Stimulated activated naive B cell treated with anti-CD40 and anti-IgM and Interleukin-4, amounts not matched to agents 10 μg/mL and 1 μg/mL and 100 μg/mL, for 72 hours (primary cell): Measurements from ENCODE around the gene LMTK3.
"Not testable (repeated sequence)": the region's sequence is repeated elsewhere in the genome, so short reads cannot be mapped to it uniquely, and the experiment has no call there.

Source experiments
- ATAC-seq, 2 donors: fragments of 150-1000 bp; cut with Tn5 transposase; replicated peaks; 2 replicates each; pipeline ENCODE4 v1.10.0; 2021; ENCODE audit warnings: moderate library complexity in 1 of 2
- DNase-seq: peaks from one replicate; pipeline ENCODE4 v3.0.0; 2021
- H3K27ac Mint-ChIP-seq: one replicate; pipeline ENCODE4 v1.8.0; 2022; ENCODE audit warnings: mild to moderate bottlenecking, mixed read lengths
- H3K27me3 Mint-ChIP-seq, 2 donors: one replicate each; pipeline ENCODE4 v1.8.0; 2022; ENCODE audit warnings: mixed read lengths in 2 of 2
- H3K36me3 Mint-ChIP-seq, 2 donors: one replicate each; pipeline ENCODE4 v1.8.0; 2022; ENCODE audit warnings: mixed read lengths in 2 of 2, mild to moderate bottlenecking in 1 of 2
- H3K4me1 Mint-ChIP-seq, 2 donors: one replicate each; pipeline ENCODE4 v1.8.0; 2022; ENCODE audit warnings: mixed read lengths in 2 of 2, mild to moderate bottlenecking in 1 of 2
- H3K4me3 Mint-ChIP-seq, 2 donors: one replicate each; pipeline ENCODE4 v1.8.0; 2022; ENCODE audit warnings: mild to moderate bottlenecking in 2 of 2, mixed read lengths in 2 of 2, moderate library complexity in 1 of 2
- H3K9me3 Mint-ChIP-seq, 2 donors: one replicate each; pipeline ENCODE4 v1.8.0; 2022; ENCODE audit warnings: mixed read lengths in 2 of 2, mild to moderate bottlenecking in 1 of 2

Gene LMTK3

GRCh38 chr19:48547722-48548121 lies 36.1 kb upstream of the LMTK3 start:
- DNase-seq (no peak), ATAC-seq (no peak)
- H3K36me3 Mint-ChIP-seq, result no peaks in the 10 kb centered on the region
- H3K27ac Mint-ChIP-seq, result no peak overlapping the region
- no peak overlapping the region for H3K4me3 Mint-ChIP-seq
- no peaks in the 10 kb centered on the region for H3K9me3 Mint-ChIP-seq
- H3K27me3 Mint-ChIP-seq, result peaks cover 10 to 14% of the 10 kb centered on the region in 2 donors
- no peaks in the 10 kb centered on the region for H3K4me1 Mint-ChIP-seq

GRCh38 chr19:48544856-48545750 lies 33.5 kb upstream of the LMTK3 start:
- no peaks in the 10 kb centered on the region for H3K36me3 Mint-ChIP-seq

GRCh38 chr19:48543121-48543710 lies 31.6 kb upstream of the LMTK3 start:
- Mint-ChIP-seq H3K36me3 (no peaks in the 10 kb centered on the region), H3K4me1 (no peaks in the 10 kb centered on the region), H3K4me3 (no peak overlapping the region), H3K27ac (peak overlapping the region; percentile 82), H3K9me3 (no peaks in the 10 kb centered on the region), H3K27me3 (peaks cover 3 to 6% of the 10 kb centered on the region in 2 donors)
- DNase-seq, result no peak
- ATAC-seq, result no peak

More at GRCh38 chr19:48544856-48545750, 33.5 kb upstream of the LMTK3 start:
- Mint-ChIP-seq H3K27ac (no peak overlapping the region), H3K4me1 (no peaks in the 10 kb centered on the region), H3K4me3 (no peak overlapping the region), H3K27me3 (peaks cover 3 to 6% of the 10 kb centered on the region in 2 donors), H3K9me3 (no peaks in the 10 kb centered on the region)
- DNase-seq (no peak), ATAC-seq (no peak)

- Mint-ChIP-seq H3K27me3 (peaks cover 3 to 6% of the 10 kb centered on the region in 2 donors), H3K4me3 (no peak overlapping the region), H3K4me1 (no peaks in the 10 kb centered on the region), H3K36me3 (no peaks in the 10 kb centered on the region), H3K9me3 (no peaks in the 10 kb centered on the region), H3K27ac (no peak overlapping the region)
- DNase-seq (no peak), ATAC-seq (no peak)
Observed at GRCh38 chr19:48541813-48542212, 30.2 kb upstream of the LMTK3 start.

GRCh38 chr19:48540110-48540509 lies 28.5 kb upstream of the LMTK3 start:
- H3K4me3 Mint-ChIP-seq, result no peak overlapping the region
- H3K27me3 Mint-ChIP-seq, result peaks cover 3 to 6% of the 10 kb centered on the region in 2 donors
- H3K4me1 Mint-ChIP-seq, result no peaks in the 10 kb centered on the region
- DNase-seq (no peak), ATAC-seq (no peak)
- H3K9me3 Mint-ChIP-seq, result no peaks in the 10 kb centered on the region
- H3K36me3 Mint-ChIP-seq, result no peaks in the 10 kb centered on the region
- H3K27ac Mint-ChIP-seq, result no peak overlapping the region

GRCh38 chr19:48539503-48540096 lies 28.0 kb upstream of the LMTK3 start:
- Mint-ChIP-seq H3K4me3 (no peak overlapping the region), H3K27me3 (peaks cover 3 to 6% of the 10 kb centered on the region in 2 donors), H3K36me3 (no peaks in the 10 kb centered on the region), H3K9me3 (no peaks in the 10 kb centered on the region), H3K27ac (no peak overlapping the region), H3K4me1 (no peaks in the 10 kb centered on the region)
- no peak for DNase-seq
- ATAC-seq, result no peak

- H3K36me3 Mint-ChIP-seq, H3K4me3 Mint-ChIP-seq, H3K27ac Mint-ChIP-seq, H3K4me1 Mint-ChIP-seq, H3K27me3 Mint-ChIP-seq, DNase-seq, H3K9me3 Mint-ChIP-seq, ATAC-seq: not testable (repeated sequence)
Observed at GRCh38 chr19:48538057-48538456, 26.4 kb upstream of the LMTK3 start.

GRCh38 chr19:48537541-48537940 lies 25.9 kb upstream of the LMTK3 start:
- ATAC-seq (no peak), DNase-seq (no peak)
- Mint-ChIP-seq H3K27me3 (peaks cover 1 to 3% of the 10 kb centered on the region in 2 donors), H3K4me1 (no peaks in the 10 kb centered on the region), H3K36me3 (no peaks in the 10 kb centered on the region), H3K4me3 (no peak overlapping the region), H3K9me3 (no peaks in the 10 kb centered on the region), H3K27ac (no peak overlapping the region)

- H3K36me3 Mint-ChIP-seq, result no peaks in the 10 kb centered on the region
Observed at GRCh38 chr19:48533770-48534169, 22.1 kb upstream of the LMTK3 start.

GRCh38 chr19:48530770-48531169 lies 19.1 kb upstream of the LMTK3 start:
- DNase-seq (no peak), ATAC-seq (no peak)
- H3K4me1 Mint-ChIP-seq, result no peaks in the 10 kb centered on the region
- H3K27ac Mint-ChIP-seq, result no peak overlapping the region
- H3K36me3 Mint-ChIP-seq, result peaks cover 0 to 4% of the 10 kb centered on the region in 2 donors
- no peak overlapping the region for H3K4me3 Mint-ChIP-seq
- peaks cover 25 to 27% of the 10 kb centered on the region in 2 donors for H3K27me3 Mint-ChIP-seq
- peaks cover 10 to 13% of the 10 kb centered on the region in 2 donors for H3K9me3 Mint-ChIP-seq

More at GRCh38 chr19:48533770-48534169, 22.1 kb upstream of the LMTK3 start:
- DNase-seq, result no peak
- no peak for ATAC-seq
- peaks cover 12 to 19% of the 10 kb centered on the region in 2 donors for H3K27me3 Mint-ChIP-seq
- no peaks in the 10 kb centered on the region for H3K4me1 Mint-ChIP-seq
- H3K4me3 Mint-ChIP-seq, result no peak overlapping the region
- no peak overlapping the region for H3K27ac Mint-ChIP-seq
- H3K9me3 Mint-ChIP-seq, result peaks cover 0 to 5% of the 10 kb centered on the region in 2 donors

GRCh38 chr19:48530066-48530720 lies 18.6 kb upstream of the LMTK3 start:
- Mint-ChIP-seq H3K27me3 (peaks cover 25 to 27% of the 10 kb centered on the region in 2 donors), H3K27ac (no peak overlapping the region), H3K4me3 (no peak overlapping the region), H3K36me3 (peaks cover 0 to 4% of the 10 kb centered on the region in 2 donors), H3K4me1 (no peaks in the 10 kb centered on the region), H3K9me3 (peaks cover 10 to 13% of the 10 kb centered on the region in 2 donors)
- DNase-seq (no peak), ATAC-seq (no peak)

GRCh38 chr19:48529156-48529555 lies 17.5 kb upstream of the LMTK3 start:
- Mint-ChIP-seq H3K27ac (no peak overlapping the region), H3K27me3 (peaks cover 29 to 35% of the 10 kb centered on the region in 2 donors), H3K36me3 (peaks cover 0 to 4% of the 10 kb centered on the region in 2 donors), H3K9me3 (peaks cover 13 to 18% of the 10 kb centered on the region in 2 donors), H3K4me1 (no peaks in the 10 kb centered on the region), H3K4me3 (no peak overlapping the region)
- ATAC-seq, result no peak
- no peak for DNase-seq

- H3K4me3 Mint-ChIP-seq, result no peak overlapping the region
- H3K9me3 Mint-ChIP-seq, result peaks cover 15 to 20% of the 10 kb centered on the region in 2 donors
- H3K27me3 Mint-ChIP-seq, result peaks cover 23 to 27% of the 10 kb centered on the region in 2 donors
- no peak for DNase-seq
- no peak for ATAC-seq
- H3K36me3 Mint-ChIP-seq, result peaks cover 0 to 4% of the 10 kb centered on the region in 2 donors
- H3K27ac Mint-ChIP-seq, result no peak overlapping the region
- no peaks in the 10 kb centered on the region for H3K4me1 Mint-ChIP-seq
Observed at GRCh38 chr19:48524732-48525131, 13.1 kb upstream of the LMTK3 start.

GRCh38 chr19:48524221-48524620 lies 12.6 kb upstream of the LMTK3 start:
- Mint-ChIP-seq H3K4me1 (no peaks in the 10 kb centered on the region), H3K4me3 (no peak overlapping the region), H3K27ac (no peak overlapping the region), H3K27me3 (peaks cover 23 to 27% of the 10 kb centered on the region in 2 donors), H3K9me3 (peaks cover 15 to 18% of the 10 kb centered on the region in 2 donors), H3K36me3 (peaks cover 0 to 4% of the 10 kb centered on the region in 2 donors)
- ATAC-seq, result no peak
- no peak for DNase-seq
